Activated CD8-positive, alpha-beta memory T cell treated with anti-CD3 and anti-CD28 coated beads, Interleukin-2, amount 50 U/mL, for 1 hour (primary cell): ENCODE results near the gene TNFRSF4.

Source experiments
- DNase-seq: peaks from one replicate; pipeline ENCODE4 v3.0.0-alpha.2; 2020; ENCODE audit errors: extremely low read depth

TNFRSF4 gene

DNA sequence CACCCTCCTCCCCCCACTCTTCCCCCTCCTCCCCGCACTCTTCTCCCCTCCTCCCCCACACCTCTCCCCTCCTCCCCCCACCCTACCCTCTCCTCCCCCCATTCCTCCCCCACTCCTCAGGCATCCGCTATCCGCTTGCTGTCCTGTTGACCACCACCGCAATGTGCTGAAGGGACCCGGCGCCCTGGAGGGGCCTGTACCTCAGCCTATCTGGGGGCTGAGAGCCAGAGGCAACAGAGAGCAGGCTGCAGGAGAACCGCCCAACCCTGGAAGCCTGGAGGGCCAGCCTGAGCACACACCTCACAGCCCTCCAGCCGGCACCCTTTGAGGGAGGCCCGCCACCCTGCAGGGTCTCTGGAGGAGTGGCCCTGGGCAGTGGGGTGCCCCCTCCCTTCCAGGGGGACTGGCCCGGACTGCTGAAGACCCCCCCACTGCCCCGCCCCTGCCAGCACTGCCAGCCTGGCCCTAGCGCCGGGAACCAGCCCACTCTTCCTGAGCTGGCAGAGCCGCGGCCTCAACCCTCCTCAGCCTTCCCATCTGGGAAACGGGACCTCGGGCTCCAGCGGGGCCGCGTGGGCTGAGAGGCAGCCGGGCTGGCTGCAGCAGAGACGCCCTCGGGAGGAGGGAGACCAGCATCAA is 31.3 kb upstream of the TNFRSF4 start:
- no peak for DNase-seq

- no peak for DNase-seq
Observed at GRCh38 chr1:1244192-1244811, 30.3 kb upstream of the TNFRSF4 start.

DNA sequence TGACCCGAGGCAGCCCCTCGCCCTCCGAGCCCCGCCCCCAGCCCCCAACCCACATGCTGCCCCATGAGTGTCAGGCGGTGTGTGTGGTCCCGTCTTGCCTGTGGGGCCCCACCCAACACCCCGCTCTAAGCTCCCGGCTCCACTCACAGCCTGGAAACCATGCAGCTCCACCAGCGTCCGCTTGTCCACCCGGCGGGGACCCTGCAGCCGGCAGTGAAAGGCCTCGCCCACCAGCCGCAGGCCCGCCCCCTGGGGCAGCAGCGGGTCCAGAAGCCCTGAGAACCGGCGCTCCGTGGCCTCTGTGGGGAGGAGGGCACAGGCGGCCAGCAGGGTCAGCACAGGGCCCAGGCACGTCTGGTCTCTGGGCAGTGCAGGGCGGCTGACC is 29.8 kb upstream of the TNFRSF4 start:
- no peak for DNase-seq

- DNase-seq: no peak
Observed at GRCh38 chr1:1243266-1243660, 29.3 kb upstream of the TNFRSF4 start.

GRCh38 chr1:1242461-1243265 is 28.7 kb upstream of the TNFRSF4 start:
- DNase-seq: no peak

GRCh38 chr1:1241588-1242219 is 27.8 kb upstream of the TNFRSF4 start:
- DNase-seq: no peak

DNA sequence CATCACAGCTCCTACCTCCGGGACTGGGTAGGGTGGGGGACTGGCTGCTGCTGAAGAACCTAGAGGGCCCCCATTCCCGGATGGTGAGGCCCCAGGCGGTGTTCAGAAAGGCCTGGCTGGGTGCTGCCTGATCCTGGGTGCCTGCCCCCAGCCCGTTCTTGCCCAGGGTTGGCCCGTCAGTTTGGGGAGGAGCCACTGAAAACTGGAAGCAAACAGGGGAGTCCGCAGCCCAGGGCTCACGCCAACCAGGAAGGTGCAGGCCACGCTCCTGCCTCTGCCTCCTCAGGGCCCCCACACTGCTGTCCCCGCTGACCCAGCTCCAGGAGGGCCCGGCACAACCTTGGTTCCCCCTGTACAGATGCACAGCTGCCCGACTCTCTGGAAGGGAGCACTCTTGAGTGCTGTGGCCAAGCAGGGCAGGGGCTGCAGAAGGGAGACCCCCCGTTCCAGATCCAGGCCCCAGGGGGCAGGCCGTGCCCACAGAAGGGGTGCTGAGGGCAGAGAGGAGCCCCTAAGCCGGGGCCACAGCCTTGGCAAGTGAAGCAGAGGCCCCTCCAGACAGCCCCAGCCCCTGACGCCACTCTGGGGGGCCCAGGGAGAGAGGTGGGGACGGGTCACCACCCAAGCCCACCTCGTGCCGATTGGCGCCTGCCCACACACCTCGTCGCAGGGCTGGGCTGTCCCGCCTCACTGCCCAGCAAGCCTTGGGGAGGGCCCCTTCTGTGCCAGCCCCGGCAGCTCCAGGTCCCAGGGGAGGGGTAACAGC is 27.1 kb upstream of the TNFRSF4 start:
- no peak for DNase-seq

GRCh38 chr1:1240348-1240732 is 26.4 kb upstream of the TNFRSF4 start:
- DNase-seq: no peak

DNA sequence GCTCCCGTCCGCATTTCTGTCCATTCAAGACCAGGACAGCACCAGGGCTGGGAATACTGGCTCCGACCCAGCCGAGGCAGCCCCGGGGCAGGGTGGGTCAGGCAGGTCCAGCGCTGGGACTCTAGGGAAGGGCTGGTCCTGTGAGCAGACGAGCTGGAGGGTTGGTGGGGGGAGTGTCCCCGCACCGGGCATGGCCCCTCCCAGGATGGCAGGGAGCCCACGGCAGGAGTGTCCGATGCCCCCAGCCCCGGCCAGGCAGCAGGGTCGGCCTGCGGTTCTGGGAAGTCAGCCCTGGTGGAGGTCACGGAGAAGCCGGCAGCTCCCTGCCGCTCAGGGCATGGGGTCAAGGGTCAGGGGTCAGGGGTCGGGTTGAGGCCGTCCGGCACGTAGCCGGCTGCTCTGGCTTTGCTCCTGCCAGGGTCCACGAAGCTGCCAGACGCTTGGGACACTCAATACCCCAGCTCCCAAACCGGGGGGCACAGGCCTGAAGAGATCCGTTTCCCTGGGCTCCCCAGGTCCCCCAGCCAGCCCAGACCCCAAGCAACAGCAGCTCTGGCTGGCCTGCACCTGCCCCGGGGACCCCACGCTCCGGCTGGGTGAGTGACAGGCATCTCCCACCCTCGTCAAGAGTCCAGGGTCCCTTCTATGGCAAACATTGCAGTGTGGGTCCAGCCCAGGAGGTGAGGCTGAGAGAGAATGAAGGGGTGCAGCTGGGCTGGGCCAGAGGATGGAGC is 25.8 kb upstream of the TNFRSF4 start:
- no peak for DNase-seq

GRCh38 chr1:1239227-1239613 is 25.3 kb upstream of the TNFRSF4 start:
- DNase-seq: no peak

GRCh38 chr1:1238702-1239178 is 24.8 kb upstream of the TNFRSF4 start:
- DNase-seq: no peak

- DNase-seq: no peak
Observed at GRCh38 chr1:1237874-1238701, 24.1 kb upstream of the TNFRSF4 start.

GRCh38 chr1:1236945-1237873 is 23.3 kb upstream of the TNFRSF4 start:
- DNase-seq: no peak

GRCh38 chr1:1236176-1236763 is 22.3 kb upstream of the TNFRSF4 start:
- DNase-seq: no peak

- no peak for DNase-seq
Observed at GRCh38 chr1:1235016-1235744, 21.2 kb upstream of the TNFRSF4 start.

- DNase-seq: no peak
Observed at GRCh38 chr1:1234180-1234808, 20.3 kb upstream of the TNFRSF4 start.

DNA sequence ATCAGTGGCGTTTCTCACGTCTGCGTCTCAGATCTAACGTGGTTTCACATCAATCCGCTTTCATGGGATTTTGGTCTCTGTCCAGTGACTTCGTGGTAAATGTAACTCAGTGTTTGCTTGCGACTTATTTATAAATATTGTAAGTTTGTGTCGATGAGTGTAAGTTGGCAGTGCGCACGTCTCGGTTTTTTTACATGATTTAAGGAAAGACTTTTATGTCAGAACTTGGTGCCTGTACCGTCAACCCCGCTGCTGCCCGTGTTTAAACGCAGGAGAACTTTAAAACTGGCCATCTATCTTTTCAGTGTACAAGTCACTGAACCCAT is 19.6 kb upstream of the TNFRSF4 start:
- no peak for DNase-seq
